Esophagus muscularis mucosa (tissue), 4 donors: ENCODE results near the gene ZNF337. TPM values are rescaled to one million over a fixed set of nuclear protein-coding genes. Genes with fewer than 3 reads are reported as not detected.
A peak's percentile ranks its signal among the peaks of the same experiment; 100 is the strongest.

ENCODE experiments used
- DNase-seq: peaks from one replicate; pipeline ENCODE4 v3.0.0-alpha.2; 2017; ENCODE audit errors: extremely low spot score
- H3K27ac ChIP-seq, 4 donors: fragments of 200-600 bp; sonication (generic); replicated peaks in 1 of 4; 1 replicate in 3 of 4; 2 replicates in 1 of 4; pipeline ENCODE4 v1.5.1; 2016 to 2019; ENCODE audit warnings: mild to moderate bottlenecking in 1 of 4
- H3K27me3 ChIP-seq, 4 donors: fragments of 200-600 bp; sonication (generic); one replicate each; pipeline versions ENCODE4 v1.5.1 to v1.6.0; 2016 to 2019
- H3K36me3 ChIP-seq, 4 donors: fragments of 200-600 bp; sonication (generic); one replicate each; pipeline ENCODE4 v1.5.1; 2016 to 2019
- H3K4me1 ChIP-seq, 4 donors: fragments of 200-600 bp; sonication (generic); one replicate each; pipeline ENCODE4 v1.5.1; 2016 to 2019
- H3K4me3 ChIP-seq, 4 donors: fragments of 200-600 bp; sonication (generic); 1 replicate in 2 of 4; 2 replicates in 2 of 4; pipeline ENCODE4 v1.5.1; 2016 to 2019; ENCODE audit warnings: mild to moderate bottlenecking in 4 of 4, moderate library complexity in 1 of 4
- H3K9me3 ChIP-seq, 4 donors: fragments of 200-600 bp; sonication (generic); 1 replicate in 3 of 4; 2 replicates in 1 of 4; pipeline ENCODE4 v1.5.1; 2016 to 2019
- CTCF ChIP-seq, 3 experiments: fragments of 200-600 bp in 2 of 3; fragments of 450-650 bp in 1 of 3; sonication (generic) in 2 of 3; IDR thresholded peaks; one replicate each; pipeline ENCODE4 v1.5.1; 2017 to 2019; ENCODE audit warnings: antibody characterized with exemption in 3 of 3, mild to moderate bottlenecking in 2 of 3, moderate library complexity in 1 of 3
- EP300 ChIP-seq: sonication (generic); formaldehyde crosslinking; IDR thresholded peaks from one replicate; pipeline ENCODE4 v1.6.1; 2017; ENCODE audit warnings: antibody characterized with exemption
- POLR2A ChIP-seq: fragments of 450-650 bp; IDR thresholded peaks from one replicate; pipeline ENCODE4 v1.6.1; 2017; ENCODE audit warnings: antibody characterized with exemption, moderate library complexity, mild to moderate bottlenecking, low read depth
- POLR2AphosphoS5 ChIP-seq, 2 donors: sonication (generic); formaldehyde crosslinking; IDR thresholded peaks; one replicate each; pipeline ENCODE4 v1.6.1; 2017; ENCODE audit warnings: antibody characterized with exemption in 2 of 2
- WGBS: methylation state at CpG from one replicate; pipeline ENCODE4 v1.1.5; 2018; 5-methylcytosine and 5-hydroxymethylcytosine counted together
- intact Hi-C: fragments of 100-400 bp; cut with DNase I; formaldehyde crosslinking; loops from one replicate; pipeline ENCODE4 v1.15.1; 2023
- small RNA-seq, 3 donors: library from RNA; depleted of rRNA; stranded (forward); fragments of <200 nt; gene quantifications; one replicate each; pipeline ENCODE3, GENCODE V24; 2016
- total RNA-seq, 4 donors: library from RNA; depleted of rRNA; stranded (reverse); fragments of >200 nt; gene quantifications; one replicate each; pipeline versions ENCODE4 v1.1.0 to v1.2.1, GENCODE V29; 2016

Gene ZNF337
- total RNA-seq, 4 donors from 2014 or later = 13.1 to 17.0 (median 14.8) TPM

- H3K9me3 ChIP-seq = no peaks in the 10 kb centered on the region
- WGBS = 50% methylated on average over 11 of the region's 17 CpGs
- H3K27me3 ChIP-seq = peaks cover 0 to 7% (median 0%) of the 10 kb centered on the region in 4 donors
- H3K4me1 ChIP-seq = peaks cover 14 to 26% (median 21%) of the 10 kb centered on the region in 4 donors
- TF ChIP-seq POLR2A (no peak), CTCF (IDR thresholded peaks at IDR 0.05) (no peak), EP300 (no peak), POLR2AphosphoS5 (IDR thresholded peaks at IDR 0.05) (no peak)
- peak overlapping the region; percentile 92 to 98 (median 94) for H3K27ac ChIP-seq
- intact Hi-C loops = loop anchor here (5.0 to 10.0 kb wide), 2 partner anchors 37 to 80 kb away; partner anchors contain the start of gene NINL
- DNase-seq = no peak
- no peaks in the 10 kb centered on the region for H3K36me3 ChIP-seq
- peak overlapping the region; percentile 79 to 98 (median 94) for H3K4me3 ChIP-seq
Observed at GRCh38 chr20:25624500-25624939, 72.1 kb downstream of the ZNF337 start.

Small RNA genes lying within 50 kb of the gene (small RNA-seq; reads per million reads assigned to genes)
- gene RN7SL594P = 0 reads per million in 3 donors

Other genes with a start within 250 kb of the ZNF337 start
- gene NINL, start 111.3 kb downstream of the ZNF337 start, total RNA-seq = 1 to 10 TPM; 3.0 to 5.8 (median 3.7) TPM
- 1 to 10 TPM; 2.1 to 6.0 (median 4.4) TPM for gene NANP, start 72.8 kb downstream of the ZNF337 start, total RNA-seq